HCT116 (cell line): ENCODE results near the gene LCN6. TPM values are rescaled to one million over a fixed set of nuclear protein-coding genes. Genes with fewer than 3 reads are reported as not detected.
A peak's percentile ranks its signal among the peaks of the same experiment; 100 is the strongest.

Source experiments
- ATAC-seq: fragments of 200-7000 bp; cut with Tn5 transposase; 2 replicates; pipeline ENCODE4 v1.9.1; 2020; ENCODE audit warnings: mild to moderate bottlenecking, moderate library complexity
- BruUV-seq: library from RNA; stranded (reverse); fragments of 400-500 nt; replicated peaks from 2 replicates; lab custom pipeline; 2021; lab: Mats Ljungman, UMichigan
- CTCF ChIA-PET: fragments of 300-600 bp; sonication (Branson Sonifier 250); formaldehyde crosslinking; loops from one replicate; lab custom pipeline; 2021; ENCODE audit warnings: antibody characterized with exemption; lab: Charles Lee
- POLR2A ChIA-PET: fragments of 300-600, 350-600 bp; sonication (Branson Sonifier 250); formaldehyde crosslinking; loops from one replicate; lab custom pipeline; 2021; ENCODE audit warnings: antibody characterized with exemption; lab: Charles Lee
- RAD21 ChIA-PET, 2 experiments: fragments of 300-600 bp; sonication (Branson Sonifier 250); formaldehyde crosslinking; loops; one replicate each; lab custom pipeline; 2023; ENCODE audit warnings: low total read pairs in 2 of 2; ENCODE audit not compliant: uncharacterized antibody in 2 of 2, unreplicated experiment in 2 of 2, low non-redundant PET in 1 of 2; lab: Charles Lee
- DNase-seq: peaks from one replicate; pipeline ENCODE4 v3.0.0-alpha.2; 2010; ENCODE audit warnings: low read depth, low spot score
- H2AFZ ChIP-seq: fragments of 200-600 bp; shearing (Covaris generic), sonication (generic); 2 replicates; pipeline ENCODE4 v1.6.1; 2017; ENCODE audit warnings: low read depth, mixed run types, mixed read lengths, antibody characterized with exemption, low read length; ENCODE audit not compliant: poor library complexity, severe bottlenecking
- H3K27ac ChIP-seq: 2 replicates; pipeline ENCODE4 v1.5.1; 2012; ENCODE audit warnings: low read depth, low read length
- H3K27me3 ChIP-seq: fragments of 200-600 bp; sonication (generic); 2 replicates; pipeline ENCODE4 v1.6.1; 2016; ENCODE audit warnings: mixed run types, low read length, mixed read lengths; ENCODE audit not compliant: insufficient read depth
- H3K36me3 ChIP-seq, 2 experiments: fragments of 200-500 bp in 1 of 2; fragments of 200-600 bp in 1 of 2; sonication (Bioruptor generic) in 1 of 2; sonication (generic) in 1 of 2; 2 replicates each; pipeline versions ENCODE4 v1.5.1 to v1.6.1; 2014 to 2016; ENCODE audit warnings: low read length in 2 of 2, inconsistent platforms in 1 of 2, mixed read lengths in 1 of 2, mixed run types in 1 of 2; ENCODE audit not compliant: insufficient read depth in 2 of 2, control insufficient read depth in 1 of 2
- H3K4me1 ChIP-seq, 2 experiments: fragments of 200-600 bp in 1 of 2; sonication (generic) in 1 of 2; 2 replicates each; pipeline versions ENCODE4 v1.5.1 to v1.6.1; 2012 to 2017; ENCODE audit warnings: low read length in 2 of 2, inconsistent platforms in 1 of 2, mild to moderate bottlenecking in 1 of 2, mixed read lengths in 1 of 2, mixed run types in 1 of 2, moderate library complexity in 1 of 2; ENCODE audit not compliant: insufficient read depth in 2 of 2, control insufficient read depth in 1 of 2
- H3K4me2 ChIP-seq: fragments of 200-600 bp; sonication (generic); 2 replicates; pipeline ENCODE4 v1.6.1; 2017; ENCODE audit warnings: mixed run types, low read length, mixed read lengths
- H3K4me3 ChIP-seq, 2 experiments: fragments of 200-600 bp in 1 of 2; sonication (generic) in 1 of 2; replicated peaks in 1 of 2; 2 replicates each; pipeline ENCODE4 v1.5.1; 2011 to 2016; ENCODE audit warnings: low read length in 2 of 2, control low read depth in 1 of 2, low read depth in 1 of 2, mild to moderate bottlenecking in 1 of 2, mixed read lengths in 1 of 2, mixed run types in 1 of 2
- H3K79me2 ChIP-seq: fragments of 200-600 bp; sonication (generic); 2 replicates; pipeline ENCODE4 v1.6.1; 2017; ENCODE audit warnings: mild to moderate bottlenecking, mixed run types, low read length, moderate library complexity, mixed read lengths; ENCODE audit not compliant: insufficient read depth
- H3K9ac ChIP-seq: fragments of 200-600 bp; sonication (generic); 2 replicates; pipeline ENCODE4 v1.6.1; 2016; ENCODE audit warnings: low read length, mixed read lengths
- H3K9me2 ChIP-seq: fragments of 200-600 bp; sonication (generic), shearing (Covaris generic); 2 replicates; pipeline ENCODE4 v1.6.1; 2017; ENCODE audit warnings: mixed run types, mild to moderate bottlenecking, moderate library complexity; ENCODE audit not compliant: insufficient read depth
- H3K9me3 ChIP-seq, 2 experiments: fragments of 200-500 bp in 1 of 2; fragments of 200-600 bp in 1 of 2; sonication (Bioruptor generic) in 1 of 2; sonication (generic) in 1 of 2; 2 replicates each; pipeline ENCODE4 v1.6.1; 2014 to 2017; ENCODE audit warnings: low read length in 2 of 2, mixed read lengths in 2 of 2, inconsistent platforms in 1 of 2, low read depth in 1 of 2, mild to moderate bottlenecking in 1 of 2, mixed run types in 1 of 2, moderate library complexity in 1 of 2; ENCODE audit not compliant: control insufficient read depth in 1 of 2, insufficient read depth in 1 of 2
- H4K20me1 ChIP-seq: fragments of 200-600 bp; sonication (generic), shearing (Covaris generic); 2 replicates; pipeline ENCODE4 v1.6.1; 2017; ENCODE audit warnings: mixed run types, mild to moderate bottlenecking, moderate library complexity; ENCODE audit not compliant: insufficient read depth
- ATF3 ChIP-seq: IDR thresholded peaks from 2 replicates; pipeline ENCODE4 v1.6.1; 2012
- CEBPB ChIP-seq: IDR thresholded peaks from 2 replicates; pipeline ENCODE4 v1.6.1; 2012; ENCODE audit warnings: low read depth
- EGR1 ChIP-seq: IDR thresholded peaks from 2 replicates; pipeline ENCODE4 v1.6.1; 2012; ENCODE audit warnings: low read depth
- EZH2 ChIP-seq: fragments of 200-600 bp; sonication (generic); IDR thresholded peaks from 2 replicates; pipeline ENCODE4 v1.6.1; 2017; ENCODE audit warnings: antibody characterized with exemption, mixed run types
- EZH2phosphoT487 ChIP-seq: fragments of 200-600 bp; IDR thresholded peaks from 2 replicates; pipeline ENCODE4 v1.6.1; 2018; ENCODE audit warnings: antibody characterized with exemption, borderline replicate concordance
- MAX ChIP-seq: IDR thresholded peaks from 2 replicates; pipeline ENCODE4 v1.6.1; 2012
- POLR2AphosphoS5 ChIP-seq: IDR thresholded peaks from 2 replicates; pipeline ENCODE4 v1.6.1; 2011; ENCODE audit warnings: mild to moderate bottlenecking, low read depth, low read length, moderate library complexity
- RAD21 ChIP-seq: IDR thresholded peaks from 2 replicates; pipeline ENCODE4 v1.6.1; 2012; ENCODE audit warnings: low read depth, mild to moderate bottlenecking
- REST ChIP-seq: IDR thresholded peaks from 2 replicates; pipeline ENCODE4 v1.6.1; 2012; ENCODE audit warnings: low read depth
- SP1 ChIP-seq: IDR thresholded peaks from 2 replicates; pipeline ENCODE4 v1.6.1; 2012; ENCODE audit warnings: low read depth
- SRF ChIP-seq: IDR thresholded peaks from 2 replicates; pipeline ENCODE4 v1.6.1; 2012; ENCODE audit warnings: low read depth
- TCF7L2 ChIP-seq: IDR thresholded peaks from 2 replicates; pipeline ENCODE4 v1.7.0; 2011; ENCODE audit warnings: borderline replicate concordance, inconsistent platforms; ENCODE audit not compliant: insufficient read depth, insufficient read length; ENCODE audit errors: extremely low read depth
- YY1 ChIP-seq: IDR thresholded peaks from 2 replicates; pipeline ENCODE4 v1.6.1; 2011; ENCODE audit warnings: low read length, low read depth, moderate library complexity, mild to moderate bottlenecking; ENCODE audit not compliant: insufficient replicate concordance; ENCODE audit errors: extremely low read depth
- ZBTB33 ChIP-seq: IDR thresholded peaks from 2 replicates; pipeline ENCODE4 v1.6.1; 2011; ENCODE audit warnings: mild to moderate bottlenecking, low read length, moderate library complexity; ENCODE audit not compliant: insufficient replicate concordance; ENCODE audit errors: extremely low read depth
- intact Hi-C: fragments of 100-400 bp; cut with micrococcal nuclease; formaldehyde crosslinking; loops from 2 replicates; pipeline ENCODE4 v1.10.0; 2022
- total RNA-seq: library from RNA; stranded (reverse); gene quantifications from one replicate; pipeline ENCODE4 v1.2.1, GENCODE V29; 2021; ENCODE audit not compliant: unreplicated experiment

LCN6 gene
- total RNA-seq, 1 experiment from 2014 or later: not detected

GRCh38 chr9:136761545-136761981, 13.2 kb upstream of the LCN6 start:
- H2AFZ ChIP-seq: no peak overlapping the region
- no peaks in the 10 kb centered on the region; a peak in 1 of 4 replicates for H3K9me3 ChIP-seq
- no peaks in the 10 kb centered on the region for H3K79me2 ChIP-seq
- ChIA-PET POLR2A (no interaction called here), CTCF (interaction anchor here (0.9 kb wide), 1 partner anchor 325 kb away, joined by 3 read pairs; the partner anchor contains the start of gene MAN1B1), RAD21 (no interaction called here)
- no peak overlapping the region for H3K9ac ChIP-seq
- no peak overlapping the region for H3K4me3 ChIP-seq
- no peaks in the 10 kb centered on the region for H3K36me3 ChIP-seq
- no peaks in the 10 kb centered on the region for H3K9me2 ChIP-seq
- no peaks in the 10 kb centered on the region for H3K27me3 ChIP-seq
- H4K20me1 ChIP-seq: no peaks in the 10 kb centered on the region
- no peak for TF ChIP-seq YY1
- TF ChIP-seq SP1: no peak
- TF ChIP-seq MAX: no peak
- TF ChIP-seq EGR1: no peak
- TF ChIP-seq ATF3: no peak
- no peak for TF ChIP-seq RAD21
- no peak for TF ChIP-seq SRF
- no peak for TF ChIP-seq ZBTB33
- TF ChIP-seq REST: no peak
- no peak for TF ChIP-seq EZH2
- no peak for TF ChIP-seq CEBPB
- TF ChIP-seq TCF7L2: no peak
- no peak for TF ChIP-seq POLR2AphosphoS5
- no peak for TF ChIP-seq EZH2phosphoT487
- no peak overlapping the region for H3K27ac ChIP-seq
- DNase-seq (no peak), ATAC-seq (no peak)
- intact Hi-C loops: no loop called here
- H3K4me2 ChIP-seq: peak overlapping the region; percentile 58; the same call in 1 of the 2 replicates
- H3K4me1 ChIP-seq: peaks cover 13 to 25% of the 10 kb centered on the region in 2 experiments; a peak in 3 of 4 replicates
- BruUV-seq: no TSS peak
